ENCODE data around the gene CNTN3.

Gene CNTN3

DNA sequence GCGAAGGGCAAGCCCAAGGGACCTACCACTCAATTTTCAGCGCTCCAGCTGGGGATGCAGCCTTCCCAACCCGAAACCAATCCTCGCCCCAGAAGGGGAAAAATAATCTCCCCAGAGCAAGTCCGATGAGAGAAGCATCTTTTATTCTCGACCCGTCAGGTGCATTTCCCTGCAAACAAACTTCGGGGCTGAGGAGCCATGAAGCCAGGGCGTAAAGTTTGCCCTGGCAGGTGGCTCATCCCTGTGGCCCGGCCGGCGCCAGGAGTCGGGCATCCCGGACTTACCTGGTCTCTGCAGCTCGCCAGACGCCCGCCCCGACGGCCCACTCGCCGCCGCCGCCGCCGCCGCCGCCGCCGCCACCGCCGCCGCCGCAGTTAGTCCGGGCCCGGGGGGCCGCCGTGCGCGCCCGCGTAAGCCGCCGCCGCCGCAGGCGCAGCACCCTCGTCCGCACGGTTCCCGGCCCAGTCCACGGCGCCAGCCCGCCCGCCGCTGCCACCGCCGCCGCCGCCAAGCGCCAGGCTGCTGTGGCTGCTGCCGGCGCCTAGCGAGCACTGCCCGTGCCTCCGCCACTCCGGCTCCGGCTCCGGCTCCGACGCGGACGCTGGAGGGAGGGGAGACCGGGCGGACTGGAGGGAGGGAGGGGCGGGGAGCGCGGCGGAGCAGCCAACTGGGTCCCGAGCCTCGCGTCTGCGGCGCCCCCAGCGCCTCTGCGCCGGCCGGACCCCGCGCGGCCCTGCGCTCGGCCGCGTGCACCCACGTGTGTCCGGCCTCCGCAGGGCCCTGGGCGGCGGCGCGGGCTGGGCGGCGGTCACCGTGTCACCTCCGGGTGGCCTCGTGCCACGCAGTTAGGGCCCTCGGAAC is at the start of gene CNTN3:
Gene CNTN3 (minus strand): TSS at position 553 of the 861 bp plus-strand sequence. CDS start 93,547 bp downstream, outside the sequence.
- no peak for TF ChIP-seq CTCF (IDR thresholded peaks at IDR 0.05; ENCODE audit: low read depth, low read length)
- DNase-seq (ENCODE audit: extremely low read depth, low read depth): no peak

GRCh38 chr3:74663178-74663577 is 48.7 kb upstream of the CNTN3 start:
- DNase-seq (ENCODE audit: extremely low read depth, low read depth): no peak
- TF ChIP-seq CTCF (IDR thresholded peaks at IDR 0.05; ENCODE audit: low read depth, low read length): no peak

DNA sequence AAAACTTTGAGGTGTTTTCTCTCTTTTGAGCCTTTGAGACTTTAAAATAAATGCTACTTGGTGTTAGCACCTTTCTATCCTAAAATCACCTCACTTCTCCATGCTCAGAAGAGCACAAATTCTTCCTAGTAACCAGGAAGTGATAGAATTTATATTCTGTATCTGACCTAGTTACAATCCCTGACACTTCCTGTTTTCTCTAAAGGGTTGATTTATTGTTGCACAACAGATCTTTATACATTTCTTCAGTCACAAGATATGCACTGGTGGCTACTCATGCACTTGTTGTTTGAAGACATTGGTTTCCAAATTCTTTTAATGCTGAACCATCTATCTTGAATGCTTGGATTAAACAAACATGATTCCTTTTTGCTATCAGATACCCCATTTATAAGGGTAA is 47.2 kb upstream of the CNTN3 start:
- no peak for TF ChIP-seq CTCF (IDR thresholded peaks at IDR 0.05; ENCODE audit: low read depth, low read length)
- no peak for DNase-seq (ENCODE audit: extremely low read depth, low read depth)

DNA sequence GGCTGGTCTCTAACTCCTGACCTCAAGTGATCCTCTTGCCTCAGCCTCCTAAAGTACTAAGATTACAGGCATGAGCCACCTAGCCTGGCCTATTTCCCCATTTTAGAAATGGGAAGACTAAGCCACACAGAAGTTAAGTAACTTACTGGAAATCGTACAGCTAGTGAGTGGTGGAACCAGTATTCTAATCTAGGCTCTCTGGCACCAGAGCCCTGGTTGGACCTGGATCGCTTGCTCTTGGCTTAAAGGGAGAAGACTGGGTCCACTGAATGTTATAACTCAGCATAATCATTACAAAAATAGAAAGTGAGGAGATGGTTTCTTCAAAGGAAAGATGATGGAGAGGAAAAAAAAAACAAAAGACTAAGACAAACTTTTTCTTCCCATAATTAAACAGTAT is 37.4 kb upstream of the CNTN3 start:
- DNase-seq (ENCODE audit: extremely low read depth, low read depth): no peak
- no peak for TF ChIP-seq CTCF (IDR thresholded peaks at IDR 0.05; ENCODE audit: low read depth, low read length)

DNA sequence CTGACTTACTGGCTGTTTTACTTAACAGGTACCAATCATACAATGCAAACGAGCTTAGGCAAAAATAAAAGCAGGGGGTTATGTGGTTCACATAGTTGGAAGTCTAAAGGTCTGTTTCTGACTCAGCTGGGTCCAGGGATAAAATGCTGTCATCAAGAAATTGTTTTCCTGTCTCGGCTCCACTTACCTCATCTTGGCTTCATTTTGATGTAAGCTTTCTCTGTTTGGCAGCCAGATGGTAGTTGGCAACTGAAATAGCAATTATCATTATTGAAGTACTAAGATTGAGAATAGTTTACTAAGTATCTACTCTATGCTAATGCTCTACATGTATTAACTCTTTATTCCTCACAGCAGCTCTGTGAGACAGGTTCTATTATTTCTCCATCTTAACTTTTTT is 36.8 kb upstream of the CNTN3 start:
- DNase-seq (ENCODE audit: extremely low read depth, low read depth): no peak
- TF ChIP-seq CTCF (IDR thresholded peaks at IDR 0.05; ENCODE audit: low read depth, low read length): no peak

GRCh38 chr3:74648107-74648506 is 33.6 kb upstream of the CNTN3 start:
- DNase-seq (ENCODE audit: extremely low read depth, low read depth): no peak
- no peak for TF ChIP-seq CTCF (IDR thresholded peaks at IDR 0.05; ENCODE audit: low read depth, low read length)

GRCh38 chr3:74646094-74646493 is 31.6 kb upstream of the CNTN3 start:
- no peak for DNase-seq (ENCODE audit: extremely low read depth, low read depth)
- no peak for TF ChIP-seq CTCF (IDR thresholded peaks at IDR 0.05; ENCODE audit: low read depth, low read length)
